GM12878 (cell line): ENCODE data around the gene RASIP1. TPM values are rescaled to one million over a fixed set of nuclear protein-coding genes. Genes with fewer than 3 reads are reported as not detected.
"Not testable (repeated sequence)": the region's sequence is repeated elsewhere in the genome, so short reads cannot be mapped to it uniquely, and the experiment has no call there.

Experiments used
- ATAC-seq: fragments of 200-7000 bp; cut with Tn5 transposase; 3 replicates; pipeline ENCODE4 v1.9.1; 2020; ENCODE audit warnings: mild to moderate bottlenecking, moderate library complexity
- BruUV-seq: library from RNA; stranded (reverse); fragments of 400-500 nt; replicated peaks from 2 replicates; lab custom pipeline; 2021; lab: Mats Ljungman, UMichigan
- CTCF ChIA-PET: fragments of 300-600 bp; sonication (Branson Sonifier 250); formaldehyde crosslinking; extraction: SDS; loops from one replicate; lab custom pipeline; 2021; ENCODE audit warnings: inconsistent platforms; lab: Yijun Ruan, JAX
- POLR2A ChIA-PET: fragments of 350-600 bp; formaldehyde crosslinking; extraction: SDS; loops from one replicate; lab custom pipeline; 2021; ENCODE audit warnings: inconsistent platforms; lab: Charles Lee
- RAD21 ChIA-PET: fragments of 300-600 bp; sonication (Branson Sonifier 250); formaldehyde crosslinking; loops from one replicate; lab custom pipeline; 2023; ENCODE audit warnings: antibody characterized with exemption; ENCODE audit not compliant: unreplicated experiment; lab: Charles Lee
- SMC1A ChIA-PET: fragments of 300-600 bp; sonication (Branson Sonifier 250); formaldehyde crosslinking; loops from one replicate; lab custom pipeline; 2023; ENCODE audit not compliant: unreplicated experiment, uncharacterized antibody; lab: Charles Lee
- DNase-seq: peaks from one replicate; pipeline ENCODE4 v3.0.0-alpha.2; 2011; ENCODE audit warnings: low read depth, low spot score
- FAIRE-seq: peaks from 3 replicates; lab custom pipeline; 2011; peaks lifted over from hg19 to GRCh38; lab: Jason Lieb, UNC
- H2AFZ ChIP-seq: 2 replicates; pipeline ENCODE4 v1.6.0; 2011; ENCODE audit warnings: low read depth, low read length, control low read depth; ENCODE audit not compliant: control insufficient read depth
- H3K27ac ChIP-seq: 2 replicates; pipeline ENCODE4 v1.5.1; 2011; ENCODE audit warnings: control low read depth; ENCODE audit not compliant: control insufficient read depth, insufficient read depth
- H3K27me3 ChIP-seq, 2 experiments: replicated peaks in 1 of 2; 2 replicates each; pipeline versions ENCODE4 v1.6.0 to v1.6.1; 2011; ENCODE audit warnings: low read length in 1 of 2; ENCODE audit not compliant: control insufficient read depth in 2 of 2, insufficient read depth in 2 of 2
- H3K36me3 ChIP-seq, 2 experiments: 2 replicates each; pipeline ENCODE4 v1.5.1; 2011; ENCODE audit warnings: low read length in 1 of 2; ENCODE audit not compliant: control insufficient read depth in 2 of 2, insufficient read depth in 2 of 2
- H3K4me1 ChIP-seq: 2 replicates; pipeline ENCODE4 v1.6.1; 2011; ENCODE audit warnings: mild to moderate bottlenecking, low read length, moderate library complexity, mixed read lengths; ENCODE audit not compliant: control insufficient read depth, insufficient read depth
- H3K4me2 ChIP-seq: 2 replicates; pipeline ENCODE4 v1.6.0; 2011; ENCODE audit warnings: control low read depth; ENCODE audit not compliant: control insufficient read depth, insufficient read depth
- H3K4me3 ChIP-seq: fragments of 200-600 bp; sonication (generic); 2 replicates; pipeline ENCODE4 v1.5.1; 2016
- H3K79me2 ChIP-seq: 2 replicates; pipeline ENCODE4 v1.6.0; 2011; ENCODE audit warnings: low read length; ENCODE audit not compliant: control insufficient read depth, insufficient read depth
- H3K9ac ChIP-seq: 2 replicates; pipeline ENCODE4 v1.8.0; 2011; ENCODE audit warnings: low read length, control low read depth, mixed read lengths; ENCODE audit not compliant: control insufficient read depth, insufficient read depth
- H3K9me3 ChIP-seq: replicated peaks from 3 replicates; pipeline ENCODE4 v1.5.1; 2011; ENCODE audit warnings: mild to moderate bottlenecking, low read length; ENCODE audit not compliant: control insufficient read depth, insufficient read depth
- H4K20me1 ChIP-seq: 2 replicates; pipeline ENCODE4 v1.6.0; 2011; ENCODE audit not compliant: control insufficient read depth, insufficient read depth
- BMI1 ChIP-seq: fragments of 450-650 bp; IDR thresholded peaks from 2 replicates; pipeline ENCODE4 v1.6.1; 2016; ENCODE audit warnings: mild to moderate bottlenecking, moderate library complexity, borderline replicate concordance
- CBX3 ChIP-seq: fragments of 200-600 bp; sonication (generic); IDR thresholded peaks from 2 replicates; pipeline ENCODE4 v1.6.1; 2016; ENCODE audit warnings: low read depth, borderline replicate concordance
- E2F4 ChIP-seq: IDR thresholded peaks from 2 replicates; pipeline ENCODE4 v1.6.1; 2012; ENCODE audit warnings: low read depth, low read length, improper control_type of control experiment
- HSF1 ChIP-seq: fragments of 150-350 bp; IDR thresholded peaks from 2 replicates; pipeline ENCODE4 v1.6.1; 2014; ENCODE audit warnings: mild to moderate bottlenecking, low read depth, low read length
- IKZF1 ChIP-seq: fragments of 450-650 bp; conservative IDR thresholded peaks from 2 replicates; pipeline ENCODE4 v1.6.1; 2017; ENCODE audit warnings: antibody characterized with exemption, mild to moderate bottlenecking
- KAT2A ChIP-seq: conservative IDR thresholded peaks from 2 replicates; pipeline ENCODE4 v1.6.1; 2011; ENCODE audit warnings: low read depth, low read length; ENCODE audit not compliant: control insufficient read depth
- POU2F2 ChIP-seq: IDR thresholded peaks from 3 replicates; pipeline ENCODE4 v1.6.1; 2011; ENCODE audit warnings: low read depth, mild to moderate bottlenecking, low read length, borderline replicate concordance
- SKIL ChIP-seq: fragments of 450-650 bp; IDR thresholded peaks from 2 replicates; pipeline ENCODE4 v1.6.1; 2017; ENCODE audit warnings: mild to moderate bottlenecking, low read depth, inconsistent platforms; ENCODE audit not compliant: poor library complexity, severe bottlenecking
- SMAD5 ChIP-seq: IDR thresholded peaks from 2 replicates; pipeline ENCODE4 v1.6.1; 2016; ENCODE audit warnings: antibody characterized with exemption, low read depth
- TCF7 ChIP-seq: IDR thresholded peaks from 2 replicates; pipeline ENCODE4 v1.6.1; 2014; ENCODE audit warnings: antibody characterized with exemption, borderline replicate concordance
- WGBS: methylation state at CpG from one replicate; pipeline ENCODE4 v1.1.6; 2016; ENCODE audit warnings: low lambda C conversion rate; ENCODE audit not compliant: insufficient replicate concordance, insufficient coverage; ENCODE audit errors: missing lambda C conversion rate; 5-methylcytosine and 5-hydroxymethylcytosine counted together
- in situ Hi-C: fragments of 300-500 bp; cut with MboI; formaldehyde crosslinking; loops from 9 replicates; pipeline ENCODE4 v1.14.3; 2018; ENCODE audit warnings: mixed read lengths
- intact Hi-C: fragments of 100-400 bp; cut with micrococcal nuclease; formaldehyde crosslinking; loops from one replicate; pipeline ENCODE4 v1.14.2; 2022; ENCODE audit not compliant: unreplicated experiment
- polyA plus RNA-seq, 11 experiments: library from polyadenylated mRNA; depleted of rRNA in 4 of 11; unstranded in 6 of 11; stranded (reverse) in 5 of 11; fragments of >200 nt; fragmentation: Nextera tagmentation in 4 of 11; fragmentation: Illumina TruSeq in 1 of 11; extraction: Ambion mirVana in 4 of 11; extraction: Trizol in 1 of 11; gene quantifications; 1 replicate in 1 of 11; 2 replicates in 10 of 11; pipeline versions ENCODE4 v1.2.1 to v1.2.3, GENCODE V29; 2011 to 2016; ENCODE audit warnings: inconsistent platforms in 2 of 11, missing spikeins in 2 of 11, low read depth in 1 of 11
- total RNA-seq, 4 experiments: library from RNA; depleted of rRNA in 3 of 4; stranded (reverse); fragments of >200 nt in 3 of 4; fragmentation: Illumina TruSeq in 1 of 4; extraction: Trizol in 1 of 4; gene quantifications; 2 replicates each; pipeline versions ENCODE4 v1.2.1 to v1.2.3, GENCODE V29; 2013 to 2021

Gene RASIP1
- total and polyA plus RNA-seq, 10 of the 15 experiments (the other 5 are each of a cell fraction or from before 2014, with no cell fraction given) = 0.08 TPM; not detected in 9

GRCh38 chr19:48718711-48719231 is 21.6 kb downstream of the RASIP1 start:
- ATAC-seq = no peak
- no TSS peak for BruUV-seq
- H3K27ac ChIP-seq = no peak overlapping the region
- peaks cover 15% of the 10 kb centered on the region for H3K4me1 ChIP-seq
- in situ Hi-C loops = no loop called here
- no peak for DNase-seq
- no peaks in the 10 kb centered on the region for H3K9me3 ChIP-seq
- no peaks in the 10 kb centered on the region for H3K79me2 ChIP-seq
- 68% methylated on average over 15 of the region's 15 CpGs for WGBS
- no peaks in the 10 kb centered on the region for H3K27me3 ChIP-seq
- TF ChIP-seq CBX3 = no peak
- TF ChIP-seq SKIL = no peak
- no peak for TF ChIP-seq IKZF1
- no peak for TF ChIP-seq TCF7
- no peak for TF ChIP-seq POU2F2
- no peak for TF ChIP-seq SMAD5
- no peak for TF ChIP-seq BMI1
- no peak for TF ChIP-seq HSF1
- TF ChIP-seq E2F4 = no peak
- no peak for TF ChIP-seq KAT2A
- intact Hi-C loops = no loop called here
- no peaks in the 10 kb centered on the region for H4K20me1 ChIP-seq
- POLR2A ChIA-PET = no interaction called here
- RAD21 ChIA-PET = no interaction called here
- no peak overlapping the region for H3K4me3 ChIP-seq
- no peaks in the 10 kb centered on the region for H3K36me3 ChIP-seq
- no peak for FAIRE-seq
- H3K4me2 ChIP-seq = no peak overlapping the region
- no peak overlapping the region for H2AFZ ChIP-seq
- SMC1A ChIA-PET = no interaction called here
- H3K9ac ChIP-seq = no peak overlapping the region
- CTCF ChIA-PET = no interaction called here

- H3K9me3 ChIP-seq, intact Hi-C loops, H3K4me2 ChIP-seq, H2AFZ ChIP-seq, in situ Hi-C loops, H3K9ac ChIP-seq, CTCF ChIA-PET, SMC1A ChIA-PET, H3K27me3 ChIP-seq, RAD21 ChIA-PET, H3K79me2 ChIP-seq, H4K20me1 ChIP-seq, BruUV-seq, FAIRE-seq, H3K36me3 ChIP-seq, DNase-seq, H3K4me3 ChIP-seq, H3K27ac ChIP-seq, ATAC-seq, POLR2A ChIA-PET: not testable (repeated sequence)
- H3K4me1 ChIP-seq = peaks cover 18% of the 10 kb centered on the region
- 50% methylated on average over 7 of the region's 13 CpGs for WGBS
These were observed 22.3 kb downstream of the RASIP1 start for GRCh38 chr19:48718106-48718505.
